Pulmonary artery endothelial cell (primary cell): ENCODE measurements around the gene ACTG1. TPM values are rescaled to one million over a fixed set of nuclear protein-coding genes. Genes with fewer than 3 reads are reported as not detected.

ENCODE experiments used
- DNase-seq: peaks from one replicate; pipeline ENCODE4 v3.0.0-alpha.2; 2011; ENCODE audit warnings: low read depth, low spot score
- total RNA-seq: library from RNA; depleted of rRNA; stranded (reverse); fragments of >200 nt; gene quantifications from 2 replicates; pipeline ENCODE4 v1.2.3, GENCODE V29; 2014

ACTG1 gene
- total RNA-seq, 1 donor from 2014 or later = 9,538 TPM

- no peak for DNase-seq
These were observed 5.7 kb upstream of the ACTG1 start for GRCh38 chr17:81518113-81518784.

- DNase-seq = no peak
These were observed 4.9 kb upstream of the ACTG1 start for GRCh38 chr17:81517339-81518112.

DNA sequence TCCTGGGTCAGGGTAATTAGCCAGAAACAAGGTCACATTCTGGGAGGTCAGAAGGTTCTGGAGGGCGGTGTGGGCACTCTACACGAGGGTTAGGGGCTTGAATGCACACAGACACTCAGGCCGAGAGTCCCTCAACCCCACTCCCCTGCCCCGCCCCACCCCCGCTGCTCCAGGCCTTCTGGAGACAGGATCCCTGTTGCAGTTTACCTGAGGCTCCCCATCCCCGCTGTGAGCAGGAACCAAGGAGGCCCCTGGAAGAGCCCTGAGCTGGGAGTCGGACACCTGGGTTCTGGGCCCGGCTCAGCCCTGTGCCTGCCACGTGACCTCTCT lies 4.4 kb upstream of the ACTG1 start:
- no peak for DNase-seq

DNA sequence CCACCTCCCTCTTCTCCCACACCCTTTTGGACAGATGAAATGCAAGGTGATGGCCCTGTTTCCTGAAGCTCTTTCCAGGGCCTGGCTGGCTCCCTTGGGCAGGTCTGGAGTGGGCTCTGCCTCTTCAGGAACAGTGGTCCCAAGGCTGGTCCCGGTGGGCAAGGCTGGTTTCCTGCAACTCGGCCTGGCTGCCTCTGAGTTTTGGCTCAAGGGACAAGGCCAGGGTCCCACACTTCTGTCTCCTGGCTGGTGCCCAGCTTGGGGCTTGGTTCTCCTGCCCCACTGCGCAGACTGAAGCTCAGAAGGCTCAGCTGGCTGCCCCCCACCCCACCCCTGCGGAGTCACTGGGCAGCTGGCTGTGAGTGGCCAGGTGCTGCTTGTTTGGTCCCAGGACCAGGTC lies 3.8 kb upstream of the ACTG1 start:
- DNase-seq = no peak

DNA sequence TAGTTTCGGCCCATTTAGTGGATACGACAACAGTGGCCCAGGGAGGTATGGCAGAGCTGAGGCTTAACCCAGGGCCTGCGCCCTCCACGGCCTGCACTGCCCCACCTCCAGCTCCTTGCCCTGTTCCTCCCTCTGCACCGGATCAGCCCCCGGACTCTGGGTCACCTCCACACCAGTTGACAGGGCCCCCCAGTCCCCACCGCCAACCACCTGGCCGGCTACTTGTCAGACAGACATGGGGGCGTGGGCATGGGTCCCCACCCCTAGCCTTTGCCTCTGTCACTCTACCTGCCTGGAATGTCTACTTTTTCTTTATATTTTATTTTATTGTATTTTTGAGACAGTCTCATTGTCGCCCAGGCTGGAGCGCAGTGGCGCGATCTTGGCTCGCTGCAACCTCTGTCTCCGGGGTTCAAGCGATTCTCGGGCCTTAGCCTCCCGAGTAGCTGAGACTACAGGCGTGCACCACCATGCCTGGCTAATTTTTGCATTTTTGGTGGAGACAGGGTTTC lies 3.0 kb upstream of the ACTG1 start:
- DNase-seq = no peak

DNA sequence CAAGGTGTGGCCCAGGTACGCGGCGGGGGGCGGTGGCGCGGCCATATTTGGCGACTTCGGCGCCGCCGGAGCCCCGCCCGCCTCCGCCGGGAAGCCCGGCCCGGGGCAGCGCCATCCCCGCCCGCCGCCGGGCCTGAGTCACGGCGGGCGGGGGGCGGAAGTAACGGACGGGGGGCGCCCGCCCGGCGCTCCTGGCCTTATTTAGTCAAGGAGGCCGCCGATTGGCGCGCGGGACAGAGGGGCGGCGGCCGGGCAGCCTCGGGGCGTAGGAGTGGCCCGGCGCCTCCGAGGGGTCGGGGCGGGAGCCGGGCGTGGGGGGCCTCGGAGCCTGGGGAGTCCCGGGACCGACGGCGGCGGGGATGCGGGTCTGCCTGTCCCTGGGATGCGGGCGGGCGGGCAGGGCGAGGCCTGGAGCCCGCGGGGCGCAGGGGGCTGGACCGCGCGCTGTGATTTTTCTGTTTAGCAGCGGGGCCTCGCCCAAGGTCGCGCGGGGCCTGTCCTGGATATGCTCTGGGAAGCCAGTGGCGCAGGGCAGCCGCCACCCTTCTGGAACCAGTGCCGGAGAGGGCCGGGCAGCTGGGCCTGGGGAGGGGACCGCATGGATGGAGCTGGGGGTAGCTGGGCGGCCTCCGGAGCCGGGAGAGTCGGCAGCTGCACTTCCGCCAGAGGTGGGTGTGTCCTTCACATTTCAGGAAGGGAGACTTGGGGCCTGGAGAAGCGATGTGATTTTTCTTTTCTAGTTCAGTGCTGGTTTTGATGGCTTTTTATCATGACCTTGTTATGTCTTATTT lies 2.3 kb upstream of the ACTG1 start:
- DNase-seq = peak; percentile 33

- DNase-seq = no peak
These were observed 1.8 kb upstream of the ACTG1 start for GRCh38 chr17:81514489-81514738.

DNA sequence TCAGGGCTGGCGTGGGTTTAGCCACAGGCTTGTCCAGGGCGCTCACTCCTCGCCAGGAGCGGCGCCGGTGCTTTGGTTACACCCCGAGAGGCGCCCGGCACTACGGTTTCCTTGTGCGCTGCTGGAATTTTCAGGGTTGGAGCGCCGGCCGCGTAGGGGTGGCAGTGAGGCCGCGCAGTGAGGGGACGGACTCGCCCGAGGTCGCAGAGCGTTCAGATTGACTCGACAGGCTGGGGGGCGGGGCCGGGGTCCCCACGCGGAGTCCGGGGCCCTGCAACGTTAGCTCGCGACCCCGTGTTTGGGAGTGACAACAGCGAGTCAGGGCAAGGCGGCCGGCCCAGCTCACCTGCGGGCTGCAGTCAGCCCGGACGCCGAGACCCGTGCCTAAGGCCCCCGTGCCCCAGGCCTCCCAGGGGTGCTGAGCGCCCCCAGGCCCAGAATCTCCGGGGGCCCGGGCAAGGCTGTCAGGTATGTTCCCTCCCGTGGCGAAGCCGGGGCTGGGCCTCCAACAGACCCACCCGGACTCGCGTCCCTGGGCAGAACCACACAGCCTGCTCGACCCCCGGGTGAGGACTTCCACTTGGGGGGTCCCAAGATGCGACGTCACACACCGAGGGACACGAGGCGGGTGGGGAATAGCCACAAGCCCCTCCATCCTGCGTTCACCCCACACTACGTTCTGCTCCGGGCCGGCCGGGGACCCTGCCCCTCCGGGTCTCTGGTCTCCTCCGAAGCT lies 1.3 kb upstream of the ACTG1 start:
- DNase-seq = peak; percentile 41

DNA sequence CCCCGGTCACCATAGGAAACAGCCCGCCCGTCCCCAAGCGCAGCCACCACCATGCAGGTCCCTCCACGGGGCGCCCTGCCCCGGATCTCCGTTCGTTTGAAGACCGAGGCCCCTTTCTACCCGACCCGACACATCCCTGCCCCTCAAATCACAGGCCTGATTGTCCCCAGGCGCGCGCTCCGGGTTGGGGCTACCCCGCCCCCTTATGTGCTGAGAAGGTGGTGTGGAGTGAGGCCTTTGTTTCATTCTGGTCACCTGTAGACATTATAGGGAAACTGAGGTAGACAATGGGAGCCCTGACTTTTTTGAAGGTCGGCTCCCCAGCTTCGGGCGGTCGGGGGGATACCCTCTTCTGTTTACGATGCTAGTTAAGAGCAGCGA lies 763 bp upstream of the ACTG1 start:
- DNase-seq = no peak

DNA sequence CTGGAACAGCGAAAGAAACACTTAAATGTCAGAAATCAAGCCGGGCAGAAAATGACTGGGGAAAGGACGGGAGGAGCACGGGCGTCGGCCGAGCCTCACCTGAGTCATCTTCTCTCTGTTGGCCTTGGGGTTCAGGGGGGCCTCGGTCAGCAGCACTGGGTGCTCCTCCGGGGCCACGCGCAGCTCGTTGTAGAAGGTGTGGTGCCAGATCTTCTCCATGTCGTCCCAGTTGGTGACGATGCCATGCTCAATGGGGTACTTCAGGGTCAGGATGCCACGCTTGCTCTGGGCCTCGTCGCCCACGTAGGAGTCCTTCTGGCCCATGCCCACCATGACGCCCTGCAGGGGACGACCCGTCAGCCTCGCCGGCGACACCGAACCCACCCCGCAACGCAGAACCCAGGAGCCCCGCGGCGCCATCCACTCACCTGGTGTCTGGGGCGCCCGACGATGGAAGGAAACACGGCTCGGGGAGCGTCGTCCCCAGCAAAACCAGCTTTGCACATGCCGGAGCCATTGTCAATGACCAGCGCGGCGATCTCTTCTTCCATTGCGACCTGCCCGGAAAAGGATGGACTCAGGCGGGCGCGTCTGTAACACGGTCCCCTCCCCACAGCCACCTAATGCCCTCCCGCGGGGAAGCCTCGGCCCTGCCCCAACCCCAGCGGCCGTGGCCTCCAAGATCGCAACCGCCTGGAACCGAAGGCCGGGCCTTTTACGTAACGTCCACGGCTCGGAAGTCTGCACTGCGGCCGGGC lies 616 bp downstream of the ACTG1 start:
- DNase-seq = no peak

DNA sequence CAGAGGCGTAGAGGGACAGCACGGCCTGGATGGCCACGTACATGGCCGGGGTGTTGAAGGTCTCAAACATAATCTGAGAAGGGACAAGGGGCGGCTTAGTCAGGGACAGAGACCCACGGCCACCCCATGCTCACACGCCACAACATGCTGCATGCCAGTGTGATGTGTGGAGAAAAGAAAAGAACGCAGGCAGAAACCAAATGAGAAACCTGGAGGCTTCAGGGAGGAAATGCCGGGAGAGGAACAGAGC lies 1.1 kb downstream of the ACTG1 start:
- no peak for DNase-seq

GRCh38 chr17:81510785-81511553 lies 1.6 kb downstream of the ACTG1 start:
- DNase-seq = no peak

GRCh38 chr17:81509972-81510784 lies 2.4 kb downstream of the ACTG1 start:
- no peak for DNase-seq

DNA sequence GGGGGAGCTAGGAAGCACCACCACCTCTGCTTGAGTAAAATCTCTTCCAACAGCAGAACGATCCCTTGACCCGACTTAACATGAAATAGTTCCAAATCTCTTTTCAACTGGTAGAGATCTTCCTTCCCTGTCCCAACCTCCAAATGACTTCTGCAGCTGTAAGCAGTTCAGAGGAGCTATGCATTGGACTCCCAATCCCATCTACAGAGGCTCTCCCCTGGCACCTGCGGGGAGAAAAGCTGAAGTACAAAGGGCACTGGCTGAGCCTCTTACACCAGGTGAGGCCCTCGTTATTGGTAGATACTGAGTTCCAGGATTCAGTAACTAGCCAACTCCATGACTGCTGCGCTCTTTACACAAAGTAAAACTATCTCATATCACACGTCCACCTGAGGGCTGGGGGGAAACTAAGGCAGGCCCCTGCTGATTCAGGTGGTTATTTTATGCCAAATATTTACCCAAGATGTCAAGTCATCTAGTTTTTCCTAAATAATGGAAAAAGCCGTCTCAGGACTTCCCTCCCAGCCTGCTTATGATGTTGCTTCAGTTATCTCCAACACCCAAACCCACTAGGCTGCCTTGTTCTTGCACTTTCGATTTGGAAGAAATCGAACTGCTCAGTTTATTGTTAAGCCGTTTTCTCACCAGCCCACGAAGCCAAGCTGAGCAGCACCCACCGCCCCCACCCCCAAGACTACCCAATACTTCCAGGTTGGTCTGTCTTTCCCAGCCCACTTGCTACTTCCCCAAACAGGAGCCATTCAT lies 3.2 kb downstream of the ACTG1 start:
- DNase-seq = no peak

GRCh38 chr17:81508639-81509206 lies 3.9 kb downstream of the ACTG1 start:
- no peak for DNase-seq

GRCh38 chr17:81503619-81504018 lies 9.0 kb downstream of the ACTG1 start:
- DNase-seq = no peak

- no peak for DNase-seq
These were observed 10.1 kb downstream of the ACTG1 start for GRCh38 chr17:81502471-81503017.

GRCh38 chr17:81500047-81500446 lies 12.6 kb downstream of the ACTG1 start:
- DNase-seq = no peak

- DNase-seq = no peak
These were observed 13.0 kb downstream of the ACTG1 start for GRCh38 chr17:81499601-81499970.
